ENCODE results near the gene MPRIP. TPM values are rescaled to one million over a fixed set of nuclear protein-coding genes. Genes with fewer than 3 reads are reported as not detected.

Gene MPRIP
- total RNA-seq, 1 experiment from 2014 or later, result 284 TPM

DNA sequence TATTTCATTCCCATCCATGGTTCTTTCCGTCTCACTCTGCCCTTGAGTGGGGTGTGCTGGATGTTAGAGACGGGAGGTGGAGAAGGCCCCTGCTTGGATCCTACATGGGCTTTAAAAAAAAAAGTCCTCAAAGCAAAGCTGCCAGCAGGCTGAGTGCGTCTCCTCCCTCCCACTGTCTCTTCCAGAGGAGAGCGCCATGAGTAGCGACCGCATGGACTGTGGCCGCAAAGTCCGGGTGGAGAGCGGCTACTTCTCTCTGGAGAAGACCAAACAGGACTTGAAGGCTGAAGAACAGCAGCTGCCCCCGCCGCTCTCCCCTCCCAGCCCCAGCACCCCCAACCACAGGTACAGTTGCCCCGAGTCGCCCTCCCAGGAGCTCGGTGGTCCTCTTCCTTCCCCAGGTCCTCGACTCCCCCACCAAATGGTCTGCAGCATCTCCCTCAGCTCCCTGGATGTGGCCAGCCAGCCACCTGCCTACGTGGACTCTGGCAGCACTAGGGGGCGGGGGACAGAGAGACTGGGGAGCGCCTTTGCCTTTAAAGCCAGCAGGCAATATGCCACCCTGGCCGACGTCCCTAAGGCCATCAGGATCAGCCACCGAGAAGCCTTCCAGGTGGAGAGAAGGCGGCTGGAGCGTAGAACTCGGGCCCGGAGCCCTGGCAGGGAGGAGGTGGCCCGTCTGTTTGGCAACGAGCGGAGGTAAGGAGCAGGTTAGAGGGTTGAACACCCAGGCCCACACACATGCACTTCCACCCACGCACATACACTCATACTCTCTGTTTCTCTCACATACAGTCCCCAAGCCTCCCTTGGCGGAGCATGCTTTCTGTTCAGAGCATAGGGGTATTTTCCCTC, 95.7 kb downstream of the MPRIP start:
- no peak for DNase-seq
- CTCF ChIA-PET, result interaction anchor here (0.6 kb wide), 1 partner anchor 61 kb away, joined by 3 read pairs; no protein-coding TSS in a partner anchor
- intact Hi-C loops (cut with micrococcal nuclease; ENCODE audit: unreplicated experiment), result no loop called here
- Mint-ChIP-seq H3K4me3 (ENCODE audit: unreplicated experiment) (no peak overlapping the region), H3K36me3 (ENCODE audit: insufficient read depth, unreplicated experiment) (peaks cover 72% of the 10 kb centered on the region), H3K27ac (ENCODE audit: unreplicated experiment) (no peak overlapping the region), H3K9me3 (ENCODE audit: unreplicated experiment) (no peaks in the 10 kb centered on the region), H3K4me1 (ENCODE audit: low read depth, unreplicated experiment) (no peaks in the 10 kb centered on the region), H3K27me3 (ENCODE audit: insufficient read depth, unreplicated experiment) (no peaks in the 10 kb centered on the region)
- Histone ChIP-seq H3K27me3 (replicated peaks; ENCODE audit: control insufficient read depth, insufficient read depth, low read length) (no peaks in the 10 kb centered on the region), H3K36me3 (ENCODE audit: control insufficient read depth, insufficient read depth, low read length) (peaks cover 3% of the 10 kb centered on the region), H3K4me1 (no peaks in the 10 kb centered on the region), H3K4me3 (ENCODE audit: low read depth, low read length) (no peak overlapping the region), H3K9me3 (no peaks in the 10 kb centered on the region)
- TF ChIP-seq, protein P1, sequence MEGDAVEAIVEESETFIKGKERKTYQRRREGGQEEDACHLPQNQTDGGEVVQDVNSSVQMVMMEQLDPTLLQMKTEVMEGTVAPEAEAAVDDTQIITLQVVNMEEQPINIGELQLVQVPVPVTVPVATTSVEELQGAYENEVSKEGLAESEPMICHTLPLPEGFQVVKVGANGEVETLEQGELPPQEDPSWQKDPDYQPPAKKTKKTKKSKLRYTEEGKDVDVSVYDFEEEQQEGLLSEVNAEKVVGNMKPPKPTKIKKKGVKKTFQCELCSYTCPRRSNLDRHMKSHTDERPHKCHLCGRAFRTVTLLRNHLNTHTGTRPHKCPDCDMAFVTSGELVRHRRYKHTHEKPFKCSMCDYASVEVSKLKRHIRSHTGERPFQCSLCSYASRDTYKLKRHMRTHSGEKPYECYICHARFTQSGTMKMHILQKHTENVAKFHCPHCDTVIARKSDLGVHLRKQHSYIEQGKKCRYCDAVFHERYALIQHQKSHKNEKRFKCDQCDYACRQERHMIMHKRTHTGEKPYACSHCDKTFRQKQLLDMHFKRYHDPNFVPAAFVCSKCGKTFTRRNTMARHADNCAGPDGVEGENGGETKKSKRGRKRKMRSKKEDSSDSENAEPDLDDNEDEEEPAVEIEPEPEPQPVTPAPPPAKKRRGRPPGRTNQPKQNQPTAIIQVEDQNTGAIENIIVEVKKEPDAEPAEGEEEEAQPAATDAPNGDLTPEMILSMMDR (IDR thresholded peaks at IDR 0.05; ENCODE audit: insufficient read depth in 1 of 2, low read depth in 1 of 2, low read length in 1 of 2, severe bottlenecking in 1 of 2, unreplicated experiment in 1 of 2), result no peak
- no TSS peak for BruUV-seq (replicated peaks)
- POLR2A ChIA-PET, result no interaction called here

DNA sequence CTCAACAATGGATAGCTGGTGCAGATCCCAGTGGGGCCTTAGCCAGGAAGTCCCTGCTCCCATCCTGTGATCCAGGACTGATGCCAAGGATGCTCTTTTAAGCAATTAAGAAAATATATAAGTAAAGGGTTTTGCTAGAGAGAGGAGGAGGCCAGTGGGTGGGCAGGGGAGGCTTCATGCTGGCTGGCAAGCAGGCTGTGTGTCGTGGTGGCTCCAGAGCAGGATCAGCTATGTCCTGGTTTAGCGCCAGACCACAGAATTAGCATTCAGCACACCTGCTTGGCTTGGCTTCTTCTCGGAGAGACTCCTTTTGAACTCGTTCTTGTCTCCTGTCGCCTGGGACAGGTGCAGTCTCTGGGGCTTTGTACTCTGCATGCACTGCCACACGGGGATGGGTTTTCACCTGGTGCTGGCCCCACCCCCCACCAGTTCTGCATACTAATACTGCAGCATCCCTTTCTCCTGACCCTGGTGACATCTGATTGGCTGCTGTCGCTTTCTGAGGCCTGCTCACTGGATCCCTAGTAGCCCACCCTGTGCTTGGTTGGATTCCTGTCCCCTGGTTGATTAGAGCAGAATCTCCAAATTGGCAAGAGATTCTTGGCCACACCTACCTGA, 97.8 kb downstream of the MPRIP start:
- ChIA-PET POLR2A (no interaction called here), CTCF (no interaction called here)
- no peaks in the 10 kb centered on the region for H3K9me3 Mint-ChIP-seq (ENCODE audit: unreplicated experiment)
- no peaks in the 10 kb centered on the region for H3K27me3 Mint-ChIP-seq (ENCODE audit: insufficient read depth, unreplicated experiment)
- H3K4me3 Mint-ChIP-seq (ENCODE audit: unreplicated experiment), result no peak overlapping the region
- Histone ChIP-seq H3K4me1 (no peaks in the 10 kb centered on the region), H3K36me3 (ENCODE audit: control insufficient read depth, insufficient read depth, low read length) (peaks cover 3% of the 10 kb centered on the region), H3K4me3 (ENCODE audit: low read depth, low read length) (no peak overlapping the region), H3K9me3 (no peaks in the 10 kb centered on the region), H3K27me3 (replicated peaks; ENCODE audit: control insufficient read depth, insufficient read depth, low read length) (no peaks in the 10 kb centered on the region)
- H3K36me3 Mint-ChIP-seq (ENCODE audit: insufficient read depth, unreplicated experiment), result peaks cover 69% of the 10 kb centered on the region
- no TSS peak for BruUV-seq (replicated peaks)
- H3K27ac Mint-ChIP-seq (ENCODE audit: unreplicated experiment), result no peak overlapping the region
- intact Hi-C loops (cut with micrococcal nuclease; ENCODE audit: unreplicated experiment), result no loop called here
- H3K4me1 Mint-ChIP-seq (ENCODE audit: low read depth, unreplicated experiment), result no peaks in the 10 kb centered on the region
- no peak for DNase-seq
- TF ChIP-seq, protein P1 (IDR thresholded peaks at IDR 0.05; ENCODE audit: insufficient read depth in 1 of 2, low read depth in 1 of 2, low read length in 1 of 2, severe bottlenecking in 1 of 2, unreplicated experiment in 1 of 2), result no peak

DNA sequence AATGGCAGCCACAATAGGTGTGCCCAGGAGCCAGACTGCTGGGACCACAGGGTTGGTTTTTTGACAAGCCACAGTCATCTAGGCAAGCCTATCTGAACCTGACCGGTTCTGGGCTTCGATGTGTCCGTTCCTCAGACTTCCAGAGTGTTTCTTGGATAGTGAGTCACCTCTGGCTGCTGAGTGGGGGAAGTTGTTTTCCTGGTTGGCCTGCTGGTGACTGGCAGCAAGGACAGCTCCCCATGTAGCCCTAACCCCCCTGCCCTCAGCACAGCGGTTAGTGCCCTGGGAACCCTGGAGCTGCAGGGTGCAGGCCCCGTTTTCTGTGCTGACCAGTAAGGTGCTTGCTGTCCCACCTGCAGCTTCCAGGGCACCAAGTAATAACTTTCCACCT, 98.3 kb downstream of the MPRIP start:
- Mint-ChIP-seq H3K9me3 (ENCODE audit: unreplicated experiment) (no peaks in the 10 kb centered on the region), H3K4me1 (ENCODE audit: low read depth, unreplicated experiment) (no peaks in the 10 kb centered on the region), H3K27me3 (ENCODE audit: insufficient read depth, unreplicated experiment) (no peaks in the 10 kb centered on the region), H3K27ac (ENCODE audit: unreplicated experiment) (no peak overlapping the region), H3K36me3 (ENCODE audit: insufficient read depth, unreplicated experiment) (peaks cover 69% of the 10 kb centered on the region), H3K4me3 (ENCODE audit: unreplicated experiment) (no peak overlapping the region)
- no peak for DNase-seq
- H3K9me3 ChIP-seq, result no peaks in the 10 kb centered on the region
- no peak overlapping the region for H3K4me3 ChIP-seq (ENCODE audit: low read depth, low read length)
- ChIA-PET POLR2A (no interaction called here), CTCF (no interaction called here)
- H3K4me1 ChIP-seq, result no peaks in the 10 kb centered on the region
- intact Hi-C loops (cut with micrococcal nuclease; ENCODE audit: unreplicated experiment), result no loop called here
- TF ChIP-seq, protein P1 (IDR thresholded peaks at IDR 0.05; ENCODE audit: insufficient read depth in 1 of 2, low read depth in 1 of 2, low read length in 1 of 2, severe bottlenecking in 1 of 2, unreplicated experiment in 1 of 2), result no peak
- no TSS peak for BruUV-seq (replicated peaks)
- peaks cover 3% of the 10 kb centered on the region for H3K36me3 ChIP-seq (ENCODE audit: control insufficient read depth, insufficient read depth, low read length)
- H3K27me3 ChIP-seq (replicated peaks; ENCODE audit: control insufficient read depth, insufficient read depth, low read length), result no peaks in the 10 kb centered on the region
